HCT116 (cell line): ENCODE measurements around the gene PDGFD. TPM values are rescaled to one million over a fixed set of nuclear protein-coding genes. Genes with fewer than 3 reads are reported as not detected.

ENCODE experiments used
- ATAC-seq: fragments of 200-7000 bp; cut with Tn5 transposase; 2 replicates; pipeline ENCODE4 v1.9.1; 2020; ENCODE audit warnings: mild to moderate bottlenecking, moderate library complexity
- BruUV-seq: library from RNA; stranded (reverse); fragments of 400-500 nt; replicated peaks from 2 replicates; lab custom pipeline; 2021; lab: Mats Ljungman, UMichigan
- CTCF ChIA-PET: fragments of 300-600 bp; sonication (Branson Sonifier 250); formaldehyde crosslinking; loops from one replicate; lab custom pipeline; 2021; ENCODE audit warnings: antibody characterized with exemption; lab: Charles Lee
- POLR2A ChIA-PET: fragments of 300-600, 350-600 bp; sonication (Branson Sonifier 250); formaldehyde crosslinking; loops from one replicate; lab custom pipeline; 2021; ENCODE audit warnings: antibody characterized with exemption; lab: Charles Lee
- RAD21 ChIA-PET, 2 experiments: fragments of 300-600 bp; sonication (Branson Sonifier 250); formaldehyde crosslinking; loops; one replicate each; lab custom pipeline; 2023; ENCODE audit warnings: low total read pairs in 2 of 2; ENCODE audit not compliant: uncharacterized antibody in 2 of 2, unreplicated experiment in 2 of 2, low non-redundant PET in 1 of 2; lab: Charles Lee
- DNase-seq: peaks from one replicate; pipeline ENCODE4 v3.0.0-alpha.2; 2010; ENCODE audit warnings: low read depth, low spot score
- H2AFZ ChIP-seq: fragments of 200-600 bp; shearing (Covaris generic), sonication (generic); 2 replicates; pipeline ENCODE4 v1.6.1; 2017; ENCODE audit warnings: low read depth, mixed run types, mixed read lengths, antibody characterized with exemption, low read length; ENCODE audit not compliant: poor library complexity, severe bottlenecking
- H3K27ac ChIP-seq: 2 replicates; pipeline ENCODE4 v1.5.1; 2012; ENCODE audit warnings: low read depth, low read length
- H3K27me3 ChIP-seq: fragments of 200-600 bp; sonication (generic); 2 replicates; pipeline ENCODE4 v1.6.1; 2016; ENCODE audit warnings: mixed run types, low read length, mixed read lengths; ENCODE audit not compliant: insufficient read depth
- H3K36me3 ChIP-seq, 2 experiments: fragments of 200-500 bp in 1 of 2; fragments of 200-600 bp in 1 of 2; sonication (Bioruptor generic) in 1 of 2; sonication (generic) in 1 of 2; 2 replicates each; pipeline versions ENCODE4 v1.5.1 to v1.6.1; 2014 to 2016; ENCODE audit warnings: low read length in 2 of 2, inconsistent platforms in 1 of 2, mixed read lengths in 1 of 2, mixed run types in 1 of 2; ENCODE audit not compliant: insufficient read depth in 2 of 2, control insufficient read depth in 1 of 2
- H3K4me1 ChIP-seq, 2 experiments: fragments of 200-600 bp in 1 of 2; sonication (generic) in 1 of 2; 2 replicates each; pipeline versions ENCODE4 v1.5.1 to v1.6.1; 2012 to 2017; ENCODE audit warnings: low read length in 2 of 2, inconsistent platforms in 1 of 2, mild to moderate bottlenecking in 1 of 2, mixed read lengths in 1 of 2, mixed run types in 1 of 2, moderate library complexity in 1 of 2; ENCODE audit not compliant: insufficient read depth in 2 of 2, control insufficient read depth in 1 of 2
- H3K4me2 ChIP-seq: fragments of 200-600 bp; sonication (generic); 2 replicates; pipeline ENCODE4 v1.6.1; 2017; ENCODE audit warnings: mixed run types, low read length, mixed read lengths
- H3K4me3 ChIP-seq, 2 experiments: fragments of 200-600 bp in 1 of 2; sonication (generic) in 1 of 2; replicated peaks in 1 of 2; 2 replicates each; pipeline ENCODE4 v1.5.1; 2011 to 2016; ENCODE audit warnings: low read length in 2 of 2, control low read depth in 1 of 2, low read depth in 1 of 2, mild to moderate bottlenecking in 1 of 2, mixed read lengths in 1 of 2, mixed run types in 1 of 2
- H3K79me2 ChIP-seq: fragments of 200-600 bp; sonication (generic); 2 replicates; pipeline ENCODE4 v1.6.1; 2017; ENCODE audit warnings: mild to moderate bottlenecking, mixed run types, low read length, moderate library complexity, mixed read lengths; ENCODE audit not compliant: insufficient read depth
- H3K9ac ChIP-seq: fragments of 200-600 bp; sonication (generic); 2 replicates; pipeline ENCODE4 v1.6.1; 2016; ENCODE audit warnings: low read length, mixed read lengths
- H3K9me2 ChIP-seq: fragments of 200-600 bp; sonication (generic), shearing (Covaris generic); 2 replicates; pipeline ENCODE4 v1.6.1; 2017; ENCODE audit warnings: mixed run types, mild to moderate bottlenecking, moderate library complexity; ENCODE audit not compliant: insufficient read depth
- H3K9me3 ChIP-seq, 2 experiments: fragments of 200-500 bp in 1 of 2; fragments of 200-600 bp in 1 of 2; sonication (Bioruptor generic) in 1 of 2; sonication (generic) in 1 of 2; 2 replicates each; pipeline ENCODE4 v1.6.1; 2014 to 2017; ENCODE audit warnings: low read length in 2 of 2, mixed read lengths in 2 of 2, inconsistent platforms in 1 of 2, low read depth in 1 of 2, mild to moderate bottlenecking in 1 of 2, mixed run types in 1 of 2, moderate library complexity in 1 of 2; ENCODE audit not compliant: control insufficient read depth in 1 of 2, insufficient read depth in 1 of 2
- H4K20me1 ChIP-seq: fragments of 200-600 bp; sonication (generic), shearing (Covaris generic); 2 replicates; pipeline ENCODE4 v1.6.1; 2017; ENCODE audit warnings: mixed run types, mild to moderate bottlenecking, moderate library complexity; ENCODE audit not compliant: insufficient read depth
- ELF1 ChIP-seq: IDR thresholded peaks from 2 replicates; pipeline ENCODE4 v1.6.1; 2012; ENCODE audit warnings: low read depth, borderline replicate concordance
- SIN3A ChIP-seq: IDR thresholded peaks from 2 replicates; pipeline ENCODE4 v1.6.1; 2012; ENCODE audit warnings: low read depth
- intact Hi-C: fragments of 100-400 bp; cut with micrococcal nuclease; formaldehyde crosslinking; loops from 2 replicates; pipeline ENCODE4 v1.10.0; 2022
- total RNA-seq: library from RNA; stranded (reverse); gene quantifications from one replicate; pipeline ENCODE4 v1.2.1, GENCODE V29; 2021; ENCODE audit not compliant: unreplicated experiment
- TF ChIP-seq, protein P1 (sequence below): IDR thresholded peaks from 2 replicates; pipeline ENCODE4 v1.6.1; 2012; ENCODE audit warnings: low read depth
- TF ChIP-seq, protein P2 (sequence below): IDR thresholded peaks from 2 replicates; pipeline ENCODE4 v1.6.1; 2011; ENCODE audit warnings: mild to moderate bottlenecking, low read length, moderate library complexity; ENCODE audit not compliant: insufficient replicate concordance; ENCODE audit errors: extremely low read depth
- TF ChIP-seq, protein P3 (sequence below): IDR thresholded peaks from 2 replicates; pipeline ENCODE4 v1.6.1; 2012
- TF ChIP-seq, protein P4 (sequence below), 3 experiments: fragments of 200-600 bp in 1 of 3; sonication (generic) in 1 of 3; IDR thresholded peaks in 2 of 3; conservative IDR thresholded peaks in 1 of 3; 2 replicates each; pipeline ENCODE4 v1.5.1; 2012 to 2017; ENCODE audit warnings: low read depth in 2 of 3, low read length in 2 of 3, antibody characterized with exemption in 1 of 3, borderline replicate concordance in 1 of 3, control low read depth in 1 of 3, mild to moderate bottlenecking in 1 of 3, mixed read lengths in 1 of 3, mixed run types in 1 of 3, moderate library complexity in 1 of 3; ENCODE audit not compliant: insufficient read depth in 1 of 3

PDGFD gene
- total RNA-seq, 1 experiment from 2014 or later = 0.34 TPM

DNA sequence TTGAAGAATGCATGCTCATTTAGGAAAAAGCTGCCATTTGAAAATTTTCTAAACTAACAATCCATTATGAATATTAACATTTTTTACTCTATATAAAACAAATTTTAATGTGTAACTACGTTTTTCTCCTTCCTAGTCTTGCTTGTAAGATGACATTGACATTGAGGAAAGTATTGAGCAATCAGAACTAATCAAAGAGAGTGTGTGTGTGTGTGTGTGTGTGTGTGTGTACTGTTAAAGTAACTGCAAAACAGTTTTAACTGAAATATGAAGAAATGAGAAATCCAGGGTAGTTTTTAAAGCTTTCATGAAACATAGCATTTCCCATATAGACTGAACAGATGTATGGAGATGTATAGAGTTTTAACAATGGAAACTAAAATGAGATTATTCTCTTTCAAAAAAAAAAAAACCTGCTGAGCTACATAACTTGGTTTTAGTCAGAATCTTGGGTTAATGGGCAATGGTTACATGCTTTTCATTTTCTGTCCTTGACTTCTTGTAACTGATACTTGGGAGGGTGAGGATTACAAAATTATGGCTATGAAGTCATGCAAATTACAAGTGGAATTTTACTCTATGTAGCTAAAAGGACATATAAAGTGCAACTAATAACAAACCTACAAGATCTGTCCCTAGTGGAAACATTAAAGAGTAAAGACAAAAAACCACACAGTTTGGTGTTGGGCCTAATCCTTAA lies 2.0 kb downstream of the PDGFD start:
- H4K20me1 ChIP-seq = no peaks in the 10 kb centered on the region
- TF ChIP-seq, protein P1, sequence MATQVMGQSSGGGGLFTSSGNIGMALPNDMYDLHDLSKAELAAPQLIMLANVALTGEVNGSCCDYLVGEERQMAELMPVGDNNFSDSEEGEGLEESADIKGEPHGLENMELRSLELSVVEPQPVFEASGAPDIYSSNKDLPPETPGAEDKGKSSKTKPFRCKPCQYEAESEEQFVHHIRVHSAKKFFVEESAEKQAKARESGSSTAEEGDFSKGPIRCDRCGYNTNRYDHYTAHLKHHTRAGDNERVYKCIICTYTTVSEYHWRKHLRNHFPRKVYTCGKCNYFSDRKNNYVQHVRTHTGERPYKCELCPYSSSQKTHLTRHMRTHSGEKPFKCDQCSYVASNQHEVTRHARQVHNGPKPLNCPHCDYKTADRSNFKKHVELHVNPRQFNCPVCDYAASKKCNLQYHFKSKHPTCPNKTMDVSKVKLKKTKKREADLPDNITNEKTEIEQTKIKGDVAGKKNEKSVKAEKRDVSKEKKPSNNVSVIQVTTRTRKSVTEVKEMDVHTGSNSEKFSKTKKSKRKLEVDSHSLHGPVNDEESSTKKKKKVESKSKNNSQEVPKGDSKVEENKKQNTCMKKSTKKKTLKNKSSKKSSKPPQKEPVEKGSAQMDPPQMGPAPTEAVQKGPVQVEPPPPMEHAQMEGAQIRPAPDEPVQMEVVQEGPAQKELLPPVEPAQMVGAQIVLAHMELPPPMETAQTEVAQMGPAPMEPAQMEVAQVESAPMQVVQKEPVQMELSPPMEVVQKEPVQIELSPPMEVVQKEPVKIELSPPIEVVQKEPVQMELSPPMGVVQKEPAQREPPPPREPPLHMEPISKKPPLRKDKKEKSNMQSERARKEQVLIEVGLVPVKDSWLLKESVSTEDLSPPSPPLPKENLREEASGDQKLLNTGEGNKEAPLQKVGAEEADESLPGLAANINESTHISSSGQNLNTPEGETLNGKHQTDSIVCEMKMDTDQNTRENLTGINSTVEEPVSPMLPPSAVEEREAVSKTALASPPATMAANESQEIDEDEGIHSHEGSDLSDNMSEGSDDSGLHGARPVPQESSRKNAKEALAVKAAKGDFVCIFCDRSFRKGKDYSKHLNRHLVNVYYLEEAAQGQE = no peak
- no peak for TF ChIP-seq SIN3A
- TF ChIP-seq, protein P2, sequence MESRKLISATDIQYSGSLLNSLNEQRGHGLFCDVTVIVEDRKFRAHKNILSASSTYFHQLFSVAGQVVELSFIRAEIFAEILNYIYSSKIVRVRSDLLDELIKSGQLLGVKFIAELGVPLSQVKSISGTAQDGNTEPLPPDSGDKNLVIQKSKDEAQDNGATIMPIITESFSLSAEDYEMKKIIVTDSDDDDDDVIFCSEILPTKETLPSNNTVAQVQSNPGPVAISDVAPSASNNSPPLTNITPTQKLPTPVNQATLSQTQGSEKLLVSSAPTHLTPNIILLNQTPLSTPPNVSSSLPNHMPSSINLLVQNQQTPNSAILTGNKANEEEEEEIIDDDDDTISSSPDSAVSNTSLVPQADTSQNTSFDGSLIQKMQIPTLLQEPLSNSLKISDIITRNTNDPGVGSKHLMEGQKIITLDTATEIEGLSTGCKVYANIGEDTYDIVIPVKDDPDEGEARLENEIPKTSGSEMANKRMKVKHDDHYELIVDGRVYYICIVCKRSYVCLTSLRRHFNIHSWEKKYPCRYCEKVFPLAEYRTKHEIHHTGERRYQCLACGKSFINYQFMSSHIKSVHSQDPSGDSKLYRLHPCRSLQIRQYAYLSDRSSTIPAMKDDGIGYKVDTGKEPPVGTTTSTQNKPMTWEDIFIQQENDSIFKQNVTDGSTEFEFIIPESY = no peak
- TF ChIP-seq ELF1 = no peak
- TF ChIP-seq, protein P3, sequence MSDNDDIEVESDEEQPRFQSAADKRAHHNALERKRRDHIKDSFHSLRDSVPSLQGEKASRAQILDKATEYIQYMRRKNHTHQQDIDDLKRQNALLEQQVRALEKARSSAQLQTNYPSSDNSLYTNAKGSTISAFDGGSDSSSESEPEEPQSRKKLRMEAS = no peak
- TF ChIP-seq, protein P4, sequence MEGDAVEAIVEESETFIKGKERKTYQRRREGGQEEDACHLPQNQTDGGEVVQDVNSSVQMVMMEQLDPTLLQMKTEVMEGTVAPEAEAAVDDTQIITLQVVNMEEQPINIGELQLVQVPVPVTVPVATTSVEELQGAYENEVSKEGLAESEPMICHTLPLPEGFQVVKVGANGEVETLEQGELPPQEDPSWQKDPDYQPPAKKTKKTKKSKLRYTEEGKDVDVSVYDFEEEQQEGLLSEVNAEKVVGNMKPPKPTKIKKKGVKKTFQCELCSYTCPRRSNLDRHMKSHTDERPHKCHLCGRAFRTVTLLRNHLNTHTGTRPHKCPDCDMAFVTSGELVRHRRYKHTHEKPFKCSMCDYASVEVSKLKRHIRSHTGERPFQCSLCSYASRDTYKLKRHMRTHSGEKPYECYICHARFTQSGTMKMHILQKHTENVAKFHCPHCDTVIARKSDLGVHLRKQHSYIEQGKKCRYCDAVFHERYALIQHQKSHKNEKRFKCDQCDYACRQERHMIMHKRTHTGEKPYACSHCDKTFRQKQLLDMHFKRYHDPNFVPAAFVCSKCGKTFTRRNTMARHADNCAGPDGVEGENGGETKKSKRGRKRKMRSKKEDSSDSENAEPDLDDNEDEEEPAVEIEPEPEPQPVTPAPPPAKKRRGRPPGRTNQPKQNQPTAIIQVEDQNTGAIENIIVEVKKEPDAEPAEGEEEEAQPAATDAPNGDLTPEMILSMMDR (IDR thresholded peaks at IDR 0.05 in 2 of 3, conservative IDR thresholded peaks at IDR 0.05 in 1 of 3; ENCODE audit: borderline replicate concordance in 1 of 3, insufficient read depth in 1 of 3, low read depth in 2 of 3, low read length in 2 of 3) = no peak
- ATAC-seq (no peak), DNase-seq (no peak)
- H3K4me1 ChIP-seq = no peaks in the 10 kb centered on the region
- RAD21 ChIA-PET = no interaction called here
- H3K9ac ChIP-seq = no peak overlapping the region
- no peaks in the 10 kb centered on the region for H3K79me2 ChIP-seq
- POLR2A ChIA-PET = no interaction called here
- H3K27ac ChIP-seq = no peak overlapping the region
- CTCF ChIA-PET = no interaction called here
- no TSS peak for BruUV-seq
- no peak overlapping the region for H3K4me3 ChIP-seq
- intact Hi-C loops = no loop called here
- no peaks in the 10 kb centered on the region; the same call in 1 of the 2 replicates for H3K9me2 ChIP-seq
- no peaks in the 10 kb centered on the region for H3K27me3 ChIP-seq
- no peaks in the 10 kb centered on the region for H3K9me3 ChIP-seq
- H2AFZ ChIP-seq = no peak overlapping the region
- H3K4me2 ChIP-seq = no peak overlapping the region
- no peaks in the 10 kb centered on the region for H3K36me3 ChIP-seq
